K562 (cell line): ENCODE data around the gene COL4A1. TPM values are rescaled to one million over a fixed set of nuclear protein-coding genes. Genes with fewer than 3 reads are reported as not detected.

Experiments
- ATAC-seq: fragments of 200-7000 bp; cut with Tn5 transposase; 3 replicates; pipeline ENCODE4 v1.9.1; 2020; ENCODE audit warnings: moderate library complexity
- BruUV-seq: library from RNA; stranded (reverse); fragments of 400-500 nt; replicated peaks from 2 replicates; lab custom pipeline; 2021; lab: Mats Ljungman, UMichigan
- CTCF ChIA-PET: fragments of 300-600 bp; formaldehyde crosslinking; extraction: SDS; loops from one replicate; lab custom pipeline; 2021; ENCODE audit warnings: low intra/inter-chr PET ratio; lab: Yijun Ruan, JAX
- POLR2A ChIA-PET: fragments of 300-600, 350-650 bp; sonication (Branson Sonifier 250); formaldehyde crosslinking; extraction: SDS; loops from one replicate; lab custom pipeline; 2021; ENCODE audit warnings: antibody characterized with exemption, inconsistent platforms; lab: Yijun Ruan, JAX
- DNase-seq, 4 experiments: peaks; one replicate each; pipeline versions ENCODE4 v3.0.0 to v3.0.0-alpha.2; 2011 to 2018; ENCODE audit warnings: low spot score in 3 of 4, mixed read lengths in 3 of 4; ENCODE audit errors: extremely low read depth in 1 of 4
- FAIRE-seq: peaks from 2 replicates; lab custom pipeline; 2011; peaks lifted over from hg19 to GRCh38; lab: Jason Lieb, UNC
- H2AFZ ChIP-seq: 2 replicates; pipeline ENCODE4 v1.6.0; 2011; ENCODE audit warnings: low read depth, low read length, control low read depth, inconsistent platforms
- H3K27ac ChIP-seq: fragments of 200-600 bp; 3 replicates; pipeline ENCODE4 v1.8.0; 2011; ENCODE audit warnings: low read depth, mild to moderate bottlenecking, control low read depth, inconsistent platforms, low read length, moderate library complexity, mixed read lengths; ENCODE audit errors: extremely low read depth
- H3K27me3 ChIP-seq, 2 experiments: fragments of 300-600 bp in 1 of 2; 2 replicates in 1 of 2; 3 replicates in 1 of 2; pipeline versions ENCODE4 v1.6.0 to v1.8.0; 2011; ENCODE audit warnings: inconsistent platforms in 2 of 2, low read length in 2 of 2, mild to moderate bottlenecking in 1 of 2, mixed read lengths in 1 of 2, moderate library complexity in 1 of 2; ENCODE audit not compliant: control insufficient read depth in 2 of 2, insufficient read depth in 2 of 2
- H3K36me3 ChIP-seq: fragments of 300-600 bp; 3 replicates; pipeline ENCODE4 v1.8.0; 2011; ENCODE audit warnings: mild to moderate bottlenecking, low read length, inconsistent platforms; ENCODE audit not compliant: control insufficient read depth, insufficient read depth
- H3K4me1 ChIP-seq, 2 experiments: fragments of 200-600 bp in 1 of 2; replicated peaks in 1 of 2; 2 replicates in 1 of 2; 3 replicates in 1 of 2; pipeline versions ENCODE4 v1.5.1 to v1.8.0; 2011; ENCODE audit warnings: inconsistent platforms in 2 of 2, low read length in 2 of 2, mild to moderate bottlenecking in 1 of 2, mixed read lengths in 1 of 2, moderate library complexity in 1 of 2; ENCODE audit not compliant: control insufficient read depth in 2 of 2, insufficient read depth in 2 of 2
- H3K4me2 ChIP-seq: 2 replicates; pipeline ENCODE4 v1.6.1; 2011; ENCODE audit warnings: low read length, control low read depth, inconsistent platforms, mixed read lengths; ENCODE audit not compliant: insufficient read depth
- H3K4me3 ChIP-seq: fragments of 200-600 bp; sonication (generic), shearing (Covaris generic); 2 replicates; pipeline ENCODE4 v1.5.1; 2016; ENCODE audit warnings: control low read depth, inconsistent platforms
- H3K79me2 ChIP-seq: fragments of 200-600 bp; 3 replicates; pipeline ENCODE4 v1.8.0; 2011; ENCODE audit warnings: low read length, inconsistent platforms; ENCODE audit not compliant: control insufficient read depth, insufficient read depth
- H3K9ac ChIP-seq, 2 experiments: 2 replicates each; pipeline versions ENCODE4 v1.6.0 to v1.6.1; 2011; ENCODE audit warnings: low read depth in 2 of 2, low read length in 2 of 2, control low read depth in 1 of 2, inconsistent platforms in 1 of 2, mild to moderate bottlenecking in 1 of 2, mixed read lengths in 1 of 2; ENCODE audit not compliant: insufficient read depth in 1 of 2
- H3K9me1 ChIP-seq: one replicate; pipeline ENCODE4 v1.6.0; 2011; ENCODE audit warnings: inconsistent platforms, mild to moderate bottlenecking, low read length, moderate library complexity; ENCODE audit not compliant: control insufficient read depth, insufficient read depth
- H3K9me3 ChIP-seq: replicated peaks from 2 replicates; pipeline ENCODE4 v1.5.1; 2011; ENCODE audit warnings: low read depth, low read length, inconsistent platforms; ENCODE audit not compliant: control insufficient read depth, insufficient read depth
- H4K20me1 ChIP-seq: replicated peaks from 2 replicates; pipeline ENCODE4 v1.6.1; 2011; ENCODE audit warnings: low read length, inconsistent platforms, mixed read lengths; ENCODE audit not compliant: control insufficient read depth, insufficient read depth
- CTCF ChIP-seq, 3 experiments: IDR thresholded peaks in 2 of 3; conservative IDR thresholded peaks in 1 of 3; 2 replicates each; pipeline ENCODE4 v1.5.1; 2011 to 2012; ENCODE audit warnings: low read length in 3 of 3, mild to moderate bottlenecking in 3 of 3, control low read depth in 2 of 3, improper control_type of control experiment in 1 of 3, inconsistent platforms in 1 of 3, low read depth in 1 of 3, mixed read lengths in 1 of 3, moderate library complexity in 1 of 3; ENCODE audit not compliant: insufficient read depth in 2 of 3
- GTF2F1 ChIP-seq: IDR thresholded peaks from 2 replicates; pipeline ENCODE4 v1.6.1; 2011; ENCODE audit warnings: low read depth, low read length, improper control_type of control experiment
- WGBS: fragments of 100-300 bp; shearing (Covaris generic); methylation state at CpG from one replicate; pipeline ENCODE4 v1.1.6; 2016; ENCODE audit warnings: low coverage, mixed read lengths; ENCODE audit not compliant: insufficient coverage; ENCODE audit errors: missing lambda C conversion rate; 5-methylcytosine and 5-hydroxymethylcytosine counted together
- in situ Hi-C: fragments of 300-500 bp; cut with MboI; formaldehyde crosslinking; loops from 4 replicates; pipeline ENCODE4 v1.15.0; 2018; ENCODE audit warnings: inconsistent platforms, mixed read lengths
- intact Hi-C: fragments of 100-400 bp; cut with micrococcal nuclease; formaldehyde crosslinking; loops from 2 replicates; pipeline ENCODE4 v1.14.2; 2022
- polyA plus RNA-seq, 8 experiments: library from polyadenylated mRNA; depleted of rRNA in 4 of 8; stranded (reverse) in 5 of 8; unstranded in 3 of 8; fragments of >200 nt; fragmentation: Nextera tagmentation in 2 of 8; fragmentation: Illumina TruSeq in 1 of 8; extraction: Ambion mirVana in 2 of 8; extraction: Trizol in 1 of 8; gene quantifications; 2 replicates each; pipeline versions ENCODE4 v1.2.1 to v1.2.3, GENCODE V29; 2011 to 2014; ENCODE audit warnings: inconsistent platforms in 1 of 8, missing spikeins in 1 of 8
- total RNA-seq, 7 experiments: library from RNA; depleted of rRNA in 6 of 7; stranded (reverse); fragments of >200 nt in 6 of 7; fragmentation: Illumina TruSeq in 2 of 7; extraction: Trizol in 2 of 7; gene quantifications; 2 replicates each; pipeline versions ENCODE4 v1.2.1 to v1.2.3, GENCODE V29; 2011 to 2021; ENCODE audit warnings: low replicate concordance in 1 of 7

Gene COL4A1
- total and polyA plus RNA-seq, 9 of the 15 experiments (the other 6 are each of a cell fraction or from before 2014, with no cell fraction given): 0.35 TPM; not detected in 8

- 0% methylated on average over 6 of the region's 6 CpGs for WGBS
- in situ Hi-C loops (no loop called here), intact Hi-C loops (no loop called here)
- H3K79me2 ChIP-seq: no peaks in the 10 kb centered on the region
- POLR2A ChIA-PET: no interaction called here
- no peak overlapping the region for H3K4me2 ChIP-seq
- no peak overlapping the region for H3K27ac ChIP-seq
- TF ChIP-seq CTCF (IDR thresholded peaks at IDR 0.05 in 2 of 3, conservative IDR thresholded peaks at IDR 0.05 in 1 of 3; ENCODE audit: insufficient read depth in 2 of 3, low read depth in 1 of 3, low read length in 3 of 3) (no peak), GTF2F1 (no peak)
- no peak for ATAC-seq
- H3K9me1 ChIP-seq: no peaks in the 10 kb centered on the region
- H3K36me3 ChIP-seq: no peaks in the 10 kb centered on the region
- H4K20me1 ChIP-seq: no peaks in the 10 kb centered on the region
- no TSS peak for BruUV-seq
- H3K4me1 ChIP-seq: no peaks in the 10 kb centered on the region
- H3K9ac ChIP-seq: no peak overlapping the region
- no peak overlapping the region for H2AFZ ChIP-seq
- peaks cover 0 to 16% of the 10 kb centered on the region in 2 experiments; a peak in 2 of 5 replicates for H3K27me3 ChIP-seq
- CTCF ChIA-PET: no interaction called here
- no peak overlapping the region for H3K4me3 ChIP-seq
- no peaks in the 10 kb centered on the region for H3K9me3 ChIP-seq
- no peak for FAIRE-seq
- no peak for DNase-seq
These were observed 44.9 kb upstream of the COL4A1 start for GRCh38 chr13:110351636-110352420.
